NCI-H187 treated with DMSO at 0.1 percent for 48 hours (cell line): ENCODE measurements around the gene ZNF786.
"Not testable (repeated sequence)": the region's sequence is repeated elsewhere in the genome, so short reads cannot be mapped to it uniquely, and the experiment has no call there.

Experiments used
- DNase-seq: peaks from one replicate; lab custom pipeline; 2025; lab: John Stamatoyannopoulos, UW

Gene ZNF786, protein sequence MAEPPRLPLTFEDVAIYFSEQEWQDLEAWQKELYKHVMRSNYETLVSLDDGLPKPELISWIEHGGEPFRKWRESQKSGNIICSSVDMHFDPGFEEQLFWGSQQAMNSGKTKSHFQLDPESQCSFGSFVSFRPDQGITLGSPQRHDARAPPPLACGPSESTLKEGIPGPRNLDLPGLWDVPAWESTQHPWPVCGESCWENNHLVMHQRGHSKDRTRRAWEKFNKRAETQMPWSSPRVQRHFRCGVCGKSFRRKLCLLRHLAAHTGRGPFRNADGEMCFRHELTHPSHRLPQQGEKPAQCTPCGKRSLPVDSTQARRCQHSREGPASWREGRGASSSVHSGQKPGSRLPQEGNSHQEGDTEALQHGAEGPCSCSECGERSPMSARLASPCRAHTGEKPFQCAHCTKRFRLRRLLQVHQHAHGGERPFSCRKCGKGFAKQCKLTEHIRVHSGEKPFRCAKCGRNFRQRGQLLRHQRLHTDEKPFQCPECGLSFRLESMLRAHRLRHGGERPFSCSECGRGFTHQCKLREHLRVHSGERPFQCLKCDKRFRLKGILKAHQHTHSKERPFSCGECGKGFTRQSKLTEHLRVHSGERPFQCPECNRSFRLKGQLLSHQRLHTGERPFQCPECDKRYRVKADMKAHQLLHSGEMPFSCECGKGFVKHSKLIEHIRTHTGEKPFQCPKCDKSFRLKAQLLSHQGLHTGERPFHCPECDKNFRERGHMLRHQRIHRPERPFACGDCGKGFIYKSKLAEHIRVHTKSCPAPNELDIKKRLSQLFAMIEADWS

GRCh38 chr7:149090397-149091195 lies at the start of gene ZNF786:
Gene ZNF786 (minus strand): TSS chr7:149090718. CDS start chr7:149090640, 78 bp downstream.
- DNase-seq = peak; percentile 71

GRCh38 chr7:149136118-149136517 lies 45.6 kb upstream of the ZNF786 start:
- DNase-seq = no peak

DNA sequence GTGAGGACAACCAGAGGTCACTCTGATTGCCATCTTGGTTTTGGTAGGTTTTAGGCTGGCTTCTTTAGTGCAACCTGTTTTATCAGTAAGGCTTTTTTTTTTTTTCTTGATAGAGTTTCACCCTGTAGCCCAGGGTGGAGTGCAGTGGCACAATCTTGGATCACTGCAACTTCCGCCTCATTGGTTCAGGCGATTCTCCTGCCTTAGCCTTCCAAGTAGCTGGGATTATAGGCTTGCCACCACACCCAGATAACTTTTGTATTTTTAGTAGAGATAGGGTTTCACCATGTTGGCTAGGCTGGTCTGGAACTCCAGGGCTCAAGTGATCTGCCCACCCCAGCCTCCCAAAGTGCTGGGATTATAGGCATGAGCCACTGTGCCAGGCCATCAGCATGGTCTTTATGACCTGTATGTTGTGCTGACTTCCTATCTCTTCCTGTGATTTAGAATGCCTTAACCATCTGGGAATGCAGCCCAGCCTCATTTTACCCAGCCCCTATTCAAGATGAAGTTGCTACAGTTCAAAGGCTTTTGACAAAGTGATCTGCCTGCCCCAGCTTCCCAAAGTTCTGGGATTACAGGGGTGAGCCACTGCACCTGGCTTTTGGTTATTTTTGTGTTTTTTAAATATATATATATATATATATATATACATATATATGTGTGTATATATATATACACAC lies 42.7 kb upstream of the ZNF786 start:
- no peak for DNase-seq

DNA sequence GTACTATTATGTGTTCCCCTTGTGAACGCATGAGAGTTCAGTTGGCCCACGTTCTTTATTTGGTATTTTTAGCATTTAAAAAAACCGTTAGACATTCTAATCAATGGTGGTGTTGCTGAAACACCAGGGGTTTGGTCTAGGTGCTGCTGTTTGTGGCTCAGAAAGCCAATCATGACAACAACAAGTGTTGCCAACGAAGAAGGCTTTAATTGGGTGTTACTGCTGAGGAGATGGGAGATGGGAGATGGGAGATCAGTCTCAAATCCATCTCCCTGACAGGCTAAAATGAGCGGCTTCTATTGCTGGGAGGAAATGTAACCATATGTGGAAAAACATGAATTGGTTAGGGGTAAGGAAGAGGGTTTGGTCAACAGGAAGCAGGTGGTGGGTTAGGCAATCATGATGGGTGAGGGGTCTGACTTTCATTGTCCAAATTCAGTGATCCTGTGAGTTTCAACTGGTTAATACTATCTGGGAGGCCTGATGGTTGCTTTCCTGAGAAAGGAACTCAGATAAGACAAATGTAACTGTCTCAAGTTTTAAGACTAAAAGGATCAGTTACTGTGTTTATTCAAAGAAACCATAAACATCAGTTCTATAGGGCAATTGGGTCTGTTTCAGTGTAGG lies 40.2 kb upstream of the ZNF786 start:
- no peak for DNase-seq

DNA sequence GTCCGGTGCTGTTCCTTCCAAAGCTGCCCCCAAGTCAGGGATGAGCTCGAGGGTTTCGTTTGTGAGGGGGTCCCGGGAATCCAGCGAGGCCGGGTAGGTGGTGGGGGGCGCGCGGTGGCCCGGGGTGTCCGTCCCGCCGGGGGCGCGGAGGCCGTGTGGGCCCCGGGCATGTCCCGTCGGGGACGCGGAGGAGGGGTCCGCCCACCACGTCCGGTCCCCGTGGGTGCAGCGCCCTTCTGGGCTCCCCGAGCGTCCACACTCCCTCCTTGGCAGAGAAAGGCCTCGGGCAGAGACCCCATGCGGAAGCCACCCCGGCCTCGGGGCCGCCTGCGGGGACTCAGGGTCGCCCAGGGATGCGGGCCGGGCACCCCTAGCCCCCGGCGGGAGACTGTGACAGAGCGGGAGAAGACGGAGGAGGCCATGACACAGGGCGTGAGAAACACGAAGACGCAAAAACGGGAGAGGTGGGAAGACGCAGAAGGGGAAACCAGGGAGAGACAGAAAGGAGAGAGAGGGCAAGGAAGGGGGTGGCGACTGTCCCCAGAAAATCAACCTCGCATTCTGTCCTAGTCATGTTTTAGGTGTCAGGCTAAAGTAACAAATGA lies 36.2 kb upstream of the ZNF786 start:
- DNase-seq = no peak

GRCh38 chr7:149125863-149126661 lies 35.5 kb upstream of the ZNF786 start, which contains the start of gene ZNF425:
Gene ZNF425 (minus strand): TSS chr7:149126324. CDS start chr7:149126213, 111 bp downstream.
- DNase-seq = peak; percentile 38

GRCh38 chr7:149125189-149125862 lies 34.8 kb upstream of the ZNF786 start:
- no peak for DNase-seq

DNA sequence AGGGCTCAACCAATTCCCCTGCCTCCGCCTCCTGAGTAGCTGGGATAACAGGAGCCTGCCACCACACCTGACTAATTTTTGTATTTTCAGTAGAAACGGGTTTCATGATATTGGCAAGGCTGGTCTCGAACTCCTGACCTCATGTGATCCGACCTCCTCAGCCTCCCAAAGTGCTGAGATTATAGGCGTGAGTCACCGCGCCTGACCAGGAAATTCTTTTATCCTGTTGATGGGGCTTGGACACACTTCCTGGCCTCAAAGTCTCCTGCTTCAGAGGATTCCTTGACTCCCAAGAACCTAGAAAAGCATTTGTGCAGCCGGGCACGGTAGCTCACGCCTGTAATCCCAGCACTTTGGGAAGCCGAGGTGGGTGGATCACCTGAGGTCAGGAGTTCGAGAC lies 19.5 kb upstream of the ZNF786 start:
- DNase-seq = no peak

GRCh38 chr7:149104749-149105148 lies 14.2 kb upstream of the ZNF786 start:
- no peak for DNase-seq

DNA sequence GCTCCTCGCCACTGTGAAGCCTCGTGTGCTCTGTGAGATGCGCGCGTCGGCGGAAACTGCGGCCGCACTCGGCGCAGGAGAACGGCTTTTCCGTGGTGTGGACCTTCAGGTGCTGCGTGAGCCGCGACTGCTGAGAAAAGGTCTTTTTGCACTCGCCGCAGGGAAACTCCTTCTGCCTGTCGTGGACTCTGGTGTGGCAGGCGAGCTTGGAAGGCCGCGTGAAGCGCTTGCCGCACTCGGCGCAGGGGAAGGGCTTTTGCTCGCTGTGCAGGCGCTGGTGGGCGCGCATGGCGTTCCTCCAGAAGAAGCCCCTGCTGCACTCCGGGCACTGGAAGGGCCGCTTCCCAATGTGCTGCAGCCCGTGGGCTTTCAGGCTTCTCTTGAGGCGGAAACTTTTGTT lies 13.7 kb upstream of the ZNF786 start:
- DNase-seq = no peak

- DNase-seq = no peak
These were observed 12.9 kb upstream of the ZNF786 start for GRCh38 chr7:149103424-149103823.

DNA sequence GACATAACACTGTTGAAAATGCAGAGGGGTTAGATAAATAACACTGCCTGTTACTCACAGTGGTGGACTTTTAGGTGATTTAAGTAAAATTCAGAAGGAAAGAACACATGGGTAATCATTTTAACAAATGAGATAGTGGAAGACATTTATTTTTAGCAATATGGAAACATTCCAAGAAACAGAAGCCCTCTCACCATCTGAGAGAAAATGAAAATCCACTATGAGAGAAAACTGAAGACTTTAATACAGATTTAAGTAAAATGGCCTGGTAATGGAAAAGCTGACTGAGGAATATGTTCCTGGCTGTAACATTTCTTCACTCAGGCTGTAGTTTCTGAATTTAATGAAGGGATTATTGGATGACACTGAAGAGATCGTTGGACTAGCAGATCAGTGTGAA lies 12.1 kb upstream of the ZNF786 start:
- no peak for DNase-seq

- DNase-seq = no peak
These were observed 10.3 kb upstream of the ZNF786 start for GRCh38 chr7:149100821-149101220.

DNA sequence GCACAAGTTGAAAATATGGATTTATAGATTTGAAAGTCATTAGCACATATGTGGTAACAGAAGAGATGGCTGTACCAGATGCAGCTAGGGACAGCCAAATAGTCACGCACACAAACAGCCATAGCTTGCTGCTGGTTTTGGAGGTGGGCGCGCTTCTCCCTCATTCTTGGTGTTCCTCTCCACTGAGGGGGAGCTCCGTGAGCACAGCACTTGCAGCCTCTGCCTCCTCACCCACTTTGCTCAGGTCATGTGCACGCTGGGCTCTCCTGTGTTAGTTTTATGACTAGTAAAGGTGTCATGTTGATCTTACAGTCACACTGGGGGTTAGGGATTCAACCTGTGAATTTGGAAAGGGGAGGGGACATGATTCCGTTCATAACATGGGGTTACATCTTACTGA lies 8.5 kb upstream of the ZNF786 start:
- no peak for DNase-seq

GRCh38 chr7:149097088-149097487 lies 6.6 kb upstream of the ZNF786 start:
- no peak for DNase-seq

DNA sequence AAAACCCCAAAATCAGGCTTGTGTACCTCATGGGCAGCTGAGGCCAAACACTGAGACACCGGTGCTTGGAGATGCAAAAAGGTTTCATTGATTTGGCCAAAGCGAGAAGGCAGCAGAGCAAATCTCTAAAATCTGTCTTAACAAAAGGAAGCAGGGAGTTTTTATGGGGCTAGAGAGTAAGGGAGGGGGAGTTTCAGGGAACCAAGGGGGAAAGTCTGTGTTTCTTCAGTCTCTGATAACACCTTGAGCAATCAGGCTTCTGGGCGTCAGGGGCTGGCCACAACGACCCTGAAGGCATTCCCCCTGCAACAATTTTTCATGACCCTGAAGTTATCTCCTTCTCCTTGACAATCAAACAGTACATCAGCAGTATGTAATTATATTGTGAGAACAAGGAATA lies 2.7 kb upstream of the ZNF786 start:
- no peak for DNase-seq

DNA sequence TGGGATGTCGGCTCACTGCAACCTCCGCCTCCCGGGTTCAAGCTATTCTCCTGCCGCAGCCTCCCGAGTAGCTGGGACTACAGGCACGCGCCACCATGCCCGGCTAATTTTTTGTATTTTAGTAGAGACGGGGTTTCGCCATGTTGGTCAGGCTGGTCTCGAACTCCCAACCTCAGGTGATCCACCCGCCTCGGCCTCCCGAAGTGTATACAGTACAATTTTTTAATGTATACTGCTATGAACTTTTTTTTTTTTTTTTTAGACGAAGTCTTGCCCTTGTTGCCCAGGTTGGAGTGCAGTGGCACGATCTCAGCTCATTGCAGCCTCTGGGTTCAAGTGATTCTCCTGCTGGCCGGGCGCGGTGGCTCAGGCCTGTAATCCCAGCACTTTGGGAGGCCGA lies 1.7 kb upstream of the ZNF786 start:
- DNase-seq = not testable (repeated sequence)

DNA sequence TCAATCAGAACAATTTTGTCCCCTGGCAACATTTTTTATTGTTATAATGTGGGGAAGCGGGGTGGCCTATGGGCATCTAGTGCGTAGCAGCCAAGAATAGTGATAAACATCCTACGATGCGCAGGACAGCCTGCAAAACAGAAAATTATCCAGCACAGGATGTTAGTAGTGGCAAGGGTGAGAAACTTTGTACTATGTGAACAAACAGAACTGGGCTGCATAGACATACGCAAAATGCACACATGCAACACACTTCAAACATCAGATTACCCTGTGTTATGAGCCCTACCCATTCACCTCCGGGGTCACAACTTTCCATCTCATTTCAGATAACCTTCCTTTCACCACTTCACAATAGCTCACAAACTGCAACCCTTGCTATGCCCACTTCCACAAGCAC lies 3.1 kb downstream of the ZNF786 start:
- DNase-seq = no peak

DNA sequence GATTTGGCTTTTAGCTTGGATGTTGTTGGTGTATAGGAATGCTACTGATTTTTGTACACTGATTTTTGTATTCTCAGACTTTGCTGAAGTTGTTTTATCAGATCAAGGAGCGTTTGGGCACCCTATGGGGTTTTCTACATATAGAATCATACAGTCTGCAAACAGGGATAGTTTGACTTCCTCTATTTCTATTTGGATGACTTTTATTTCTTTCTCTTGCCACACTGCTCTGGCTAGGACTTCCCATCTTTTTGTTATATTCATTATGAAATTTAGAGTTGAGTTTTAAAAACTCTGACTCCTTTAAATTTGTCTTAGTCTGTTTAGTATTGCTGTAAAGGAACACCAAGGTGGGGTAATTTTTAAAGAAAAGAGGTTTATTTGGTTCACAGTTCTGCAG lies 4.7 kb downstream of the ZNF786 start:
- no peak for DNase-seq
